ENCODE data around the gene HK2.
"Not testable (repeated sequence)": the region's sequence is repeated elsewhere in the genome, so short reads cannot be mapped to it uniquely, and the experiment has no call there.

The HK2 gene

GRCh38 chr2:74835831-74836674 is 2.1 kb downstream of the HK2 start:
- DNase-seq, result peak; percentile 61

DNA sequence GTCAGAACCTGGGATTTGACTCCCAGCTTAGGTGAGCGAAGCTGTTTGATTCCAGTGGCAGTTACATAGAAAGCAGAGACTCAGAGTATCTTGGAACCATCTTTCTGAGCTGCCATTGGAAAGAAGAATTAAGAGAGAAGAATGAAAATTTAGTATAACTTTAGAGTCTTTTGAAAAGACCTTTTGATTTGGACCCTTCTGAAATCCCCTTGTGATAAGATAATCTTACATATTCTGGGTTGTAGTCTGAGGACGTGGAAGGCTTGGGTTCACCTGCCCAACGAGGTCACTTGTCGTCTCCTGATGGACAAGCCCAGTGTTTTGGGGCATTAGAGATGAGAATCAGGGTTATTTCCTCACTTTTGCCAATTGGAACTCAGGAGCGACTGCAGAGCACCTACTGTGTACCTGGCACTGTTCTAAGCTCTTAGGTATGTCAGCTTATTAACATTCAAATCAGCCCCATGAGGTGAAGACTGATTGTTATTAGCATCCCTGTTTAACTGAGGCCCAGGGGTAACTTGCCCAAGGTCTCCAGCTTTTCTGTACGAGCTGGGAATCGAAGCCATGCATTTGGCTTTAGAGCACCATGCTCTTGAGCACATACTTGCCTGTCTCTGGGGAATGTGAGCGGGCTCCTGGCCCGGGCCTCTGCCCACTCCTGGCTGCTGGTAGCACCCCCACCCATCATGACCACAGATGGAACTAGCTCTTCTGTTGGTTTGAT is 2.9 kb downstream of the HK2 start:
- DNase-seq, result no peak

DNA sequence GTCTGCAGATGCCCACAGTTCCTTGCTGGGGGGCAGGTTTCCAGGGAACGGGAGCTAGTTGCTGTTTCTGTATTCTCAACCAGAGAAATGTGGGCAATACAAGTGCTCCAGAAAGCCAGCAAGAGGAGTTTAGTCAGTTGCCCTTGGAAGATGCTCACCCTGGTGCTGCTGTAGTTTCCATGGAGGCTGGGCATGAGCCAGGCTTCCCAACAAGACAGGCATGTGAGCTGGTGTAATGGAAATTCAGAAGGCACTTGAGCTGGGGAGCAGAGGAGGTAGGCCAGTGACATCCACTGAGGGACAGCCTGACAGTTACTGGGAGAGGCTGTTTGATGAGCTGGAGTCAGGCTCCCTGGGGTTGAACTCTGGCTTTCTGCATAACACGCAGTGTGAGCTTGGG is 7.7 kb downstream of the HK2 start:
- no peak for DNase-seq

- DNase-seq, result no peak
Measured at GRCh38 chr2:74843433-74843832, 9.5 kb downstream of the HK2 start.

DNA sequence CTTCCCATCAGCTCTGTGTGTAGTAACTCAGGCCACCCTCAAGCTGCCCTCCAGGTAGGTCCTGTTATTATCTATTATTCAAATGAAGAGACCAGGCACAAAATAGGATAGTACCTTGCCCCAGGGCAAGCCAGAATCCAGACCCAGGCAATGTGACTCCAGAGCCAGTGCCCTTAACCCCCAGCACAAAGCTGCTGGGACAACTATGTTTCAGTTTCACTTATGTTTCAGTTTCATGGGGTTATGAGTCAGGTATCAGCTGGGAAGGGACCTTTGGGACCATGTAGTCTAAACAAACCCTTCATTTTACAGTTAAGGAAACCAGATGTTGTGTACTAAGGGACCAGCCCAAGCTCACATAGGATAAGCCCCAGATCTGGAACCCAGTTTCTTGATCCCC is 10.0 kb downstream of the HK2 start:
- peak; percentile 74 for DNase-seq

DNA sequence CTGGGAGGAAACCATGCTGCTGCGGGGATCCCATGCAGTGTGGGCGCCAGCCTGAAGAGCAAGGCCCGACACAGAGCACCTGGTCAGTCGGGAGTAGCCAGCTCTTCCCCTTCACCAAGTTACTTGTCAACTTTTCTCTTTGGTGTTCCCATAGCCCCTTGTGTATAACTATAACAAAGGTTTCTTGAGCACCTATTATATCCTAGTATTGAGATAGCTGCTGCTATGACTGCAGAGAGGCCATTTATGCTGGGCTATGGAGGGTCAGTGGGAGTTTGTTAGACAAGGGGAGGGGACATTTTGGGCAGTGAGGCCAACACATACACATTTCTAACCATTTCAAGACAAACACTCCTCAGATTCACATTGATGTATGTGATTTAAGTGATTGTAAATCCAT is 10.8 kb downstream of the HK2 start:
- no peak for DNase-seq

GRCh38 chr2:74845217-74845751 is 11.4 kb downstream of the HK2 start:
- peak; percentile 57 for DNase-seq

- no peak for DNase-seq
Measured at GRCh38 chr2:74845991-74846390, 12.1 kb downstream of the HK2 start.

DNA sequence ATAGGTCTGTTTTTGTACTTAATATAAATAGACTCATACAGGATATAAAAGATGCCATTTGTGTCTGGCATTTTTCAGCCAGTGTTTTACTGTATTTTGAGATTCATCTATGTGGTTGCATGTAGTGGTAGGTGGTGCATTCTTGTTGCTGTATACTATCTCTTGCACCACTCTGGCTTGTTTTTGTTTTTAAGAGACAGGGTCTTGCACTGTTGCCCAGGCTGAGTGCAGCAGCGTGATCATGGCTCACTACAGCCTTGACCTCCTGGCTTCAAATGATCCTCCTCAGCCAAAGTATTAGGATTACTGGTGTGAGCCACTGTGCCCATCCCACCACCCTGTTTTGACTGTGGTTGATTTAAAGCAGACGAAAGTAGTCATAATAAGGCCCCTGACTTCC is 12.6 kb downstream of the HK2 start:
- no peak for DNase-seq

- DNase-seq, result no peak
Measured at GRCh38 chr2:74847070-74847858, 13.3 kb downstream of the HK2 start.

DNA sequence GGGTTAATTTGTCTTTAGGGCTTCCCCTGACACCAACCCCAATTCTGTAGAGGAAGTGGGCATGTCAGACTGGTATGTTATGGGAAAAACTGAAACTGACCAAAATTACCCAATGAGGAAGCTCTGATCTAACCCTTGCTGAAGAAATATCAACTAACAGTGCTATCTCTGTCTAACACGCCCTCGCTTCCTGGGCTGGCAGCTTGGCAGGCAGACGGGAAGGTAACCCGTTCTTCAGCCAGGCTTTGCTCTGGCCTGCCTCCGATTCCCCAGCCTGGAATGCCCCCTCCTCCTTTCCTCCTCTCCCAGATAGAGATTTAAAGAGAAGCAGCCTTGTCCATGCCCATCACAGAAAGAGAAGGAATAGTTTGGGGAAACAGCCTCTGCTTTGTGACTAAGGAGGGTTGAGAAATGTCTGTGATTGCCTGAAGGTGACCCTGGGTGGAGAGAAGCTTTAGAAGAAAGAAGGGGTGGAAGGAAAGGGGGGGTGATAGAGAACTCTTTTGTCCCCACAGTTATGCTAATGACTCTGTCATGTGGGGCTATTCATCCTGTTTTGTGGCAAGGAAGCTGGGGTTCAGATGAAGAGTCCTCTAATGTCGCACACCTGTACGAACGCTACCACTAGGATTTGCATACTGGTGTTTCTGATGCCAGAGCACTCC is 15.4 kb downstream of the HK2 start:
- DNase-seq, result peak; percentile 69

GRCh38 chr2:74850496-74851190 is 16.7 kb downstream of the HK2 start:
- no peak for DNase-seq

DNA sequence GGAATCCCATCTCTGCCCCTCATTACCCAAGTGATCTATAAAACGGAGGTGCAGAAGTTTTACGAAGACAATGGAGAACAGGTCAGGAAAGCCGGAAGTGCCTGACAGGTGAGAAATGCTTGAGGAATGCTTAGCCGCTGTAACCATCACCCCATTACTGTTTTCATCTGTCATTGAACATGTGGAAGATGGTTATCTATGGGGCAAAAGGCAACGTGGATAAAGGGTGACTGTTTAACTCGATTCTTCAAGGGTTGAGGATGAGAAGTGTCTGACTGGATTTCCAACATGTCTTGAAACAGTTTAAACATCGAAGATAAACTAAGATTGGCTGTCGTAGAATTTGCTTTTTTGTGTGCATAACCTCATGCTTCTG is 17.3 kb downstream of the HK2 start:
- no peak for DNase-seq

DNA sequence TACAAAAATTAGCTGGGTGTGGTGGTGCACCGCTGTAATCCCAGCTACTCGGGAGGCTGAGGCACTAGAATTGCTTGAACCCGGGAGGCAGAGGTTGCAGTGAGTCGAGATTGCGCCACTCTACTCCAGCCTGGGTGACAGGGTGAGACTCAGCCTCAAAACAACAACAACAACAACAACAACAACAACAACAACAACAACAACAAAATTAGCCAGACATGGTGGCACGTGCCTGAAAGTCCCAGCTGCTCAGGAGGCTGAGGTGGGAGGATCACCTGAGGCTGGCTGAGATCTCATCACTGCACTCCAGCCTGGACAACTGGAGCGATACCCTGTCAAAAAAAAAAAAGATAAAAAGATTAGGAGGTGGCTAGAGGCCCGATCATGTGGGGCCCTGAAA is 19.4 kb downstream of the HK2 start:
- DNase-seq, result not testable (repeated sequence)

DNA sequence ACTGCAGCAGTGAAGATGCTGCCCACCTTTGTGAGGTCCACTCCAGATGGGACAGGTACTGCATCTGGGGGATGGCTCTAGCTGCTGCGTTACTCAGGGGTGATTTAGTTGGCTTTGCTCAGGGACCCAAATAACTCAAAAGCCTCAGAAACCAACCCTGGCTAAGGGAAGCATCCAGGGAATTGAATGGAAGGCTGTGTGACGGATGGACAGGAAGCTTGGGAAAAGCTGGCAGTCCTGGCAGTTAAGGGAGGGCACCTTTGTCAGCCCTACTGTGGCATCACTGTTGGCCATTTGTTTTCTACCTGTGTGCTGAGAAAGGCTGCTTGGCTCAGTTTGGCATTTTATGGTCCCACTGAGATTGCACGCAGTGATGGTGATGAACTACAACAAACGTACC is 20.5 kb downstream of the HK2 start:
- no peak for DNase-seq

- not testable (repeated sequence) for DNase-seq
Measured at GRCh38 chr2:74855114-74855707, 21.3 kb downstream of the HK2 start.

DNA sequence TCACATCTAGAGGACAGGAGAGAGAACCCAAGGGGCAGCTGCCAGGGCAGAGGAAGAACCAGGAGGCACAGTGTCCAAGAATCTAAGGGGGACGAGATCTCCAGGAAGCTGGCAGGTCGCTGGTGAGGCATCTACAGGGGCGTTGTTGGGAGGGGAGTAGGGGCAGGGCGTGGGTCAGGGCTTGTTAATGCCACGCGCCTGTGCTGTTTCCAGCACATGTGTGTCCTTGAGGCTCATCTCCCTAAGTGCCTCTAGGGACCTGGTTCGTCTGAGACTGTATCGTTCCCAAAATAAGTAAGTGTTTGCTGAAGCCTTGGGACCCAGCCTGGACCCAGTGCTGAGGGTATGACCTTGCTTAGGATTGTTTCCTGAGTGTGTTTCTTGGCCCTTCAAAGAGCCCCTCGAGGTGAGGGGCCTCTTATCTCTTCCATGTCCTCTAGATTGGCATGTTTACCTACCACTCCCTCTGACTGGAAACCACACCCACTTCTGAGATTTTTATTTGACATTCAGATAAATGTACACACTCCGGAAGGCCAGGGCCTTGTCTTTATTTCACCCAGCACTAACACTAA is 22.2 kb downstream of the HK2 start:
- DNase-seq, result no peak

GRCh38 chr2:74856599-74856998 is 22.7 kb downstream of the HK2 start:
- no peak for DNase-seq

- no peak for DNase-seq
Measured at GRCh38 chr2:74857215-74857614, 23.3 kb downstream of the HK2 start.

DNA sequence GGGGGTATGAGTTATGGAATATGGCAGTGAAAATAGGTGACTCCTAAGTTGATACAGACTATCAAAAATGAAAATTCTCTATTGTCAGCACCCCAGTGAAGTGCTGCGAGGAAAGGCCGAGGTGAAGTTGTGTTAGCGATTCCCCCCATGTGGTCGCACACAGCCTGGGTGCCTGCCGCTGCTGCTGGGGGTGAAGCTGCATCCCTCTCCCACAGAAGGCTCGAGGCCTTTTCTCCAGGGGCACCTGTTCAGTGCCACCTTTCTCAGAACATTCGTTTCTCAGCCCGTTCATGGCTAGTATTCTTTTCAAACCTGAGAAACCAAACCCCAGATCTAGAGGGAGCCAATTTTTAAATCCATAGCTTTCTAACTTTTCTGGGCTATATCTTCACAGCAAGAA is 23.8 kb downstream of the HK2 start:
- DNase-seq, result no peak

- DNase-seq, result no peak
Measured at GRCh38 chr2:74858281-74858680, 24.4 kb downstream of the HK2 start.
